ENCODE measurements around the gene ICAM4. TPM values are rescaled to one million over a fixed set of nuclear protein-coding genes. Genes with fewer than 3 reads are reported as not detected.

Gene ICAM4
- total and polyA plus RNA-seq, 2 of the 13 experiments (the other 11 are each of a cell fraction or from before 2014, with no cell fraction given), result 2.9 to 4.0 TPM

- ATAC-seq, result peak; percentile 88
- Histone ChIP-seq H3K9ac (ENCODE audit: insufficient read depth, low read depth, low read length) (no peak overlapping the region), H3K27me3 (ENCODE audit: control insufficient read depth in 1 of 2, insufficient read depth in 2 of 2, low read length in 2 of 2) (no peaks in the 10 kb centered on the region; a peak in 1 of 5 replicates), H3K27ac (ENCODE audit: extremely low read length, insufficient read depth, low read length) (no peak overlapping the region), H3K4me2 (ENCODE audit: low read depth, low read length) (peak overlapping the region; percentile 3; the same call in 1 of the 2 replicates), H3K9me3 (ENCODE audit: low read length) (no peaks in the 10 kb centered on the region), H3K36me3 (replicated peaks in 1 of 2; ENCODE audit: control insufficient read depth in 1 of 2, insufficient read depth in 2 of 2, low read length in 2 of 2) (no peaks in the 10 kb centered on the region), H3K4me1 (ENCODE audit: insufficient read depth, low read length) (peaks cover 66% of the 10 kb centered on the region), H3K4me3 (replicated peaks in 1 of 3; ENCODE audit: insufficient read depth in 1 of 3, low read depth in 2 of 3, low read length in 3 of 3) (no peak overlapping the region; a peak in 1 of 6 replicates), H4K20me1 (ENCODE audit: insufficient read depth, low read length) (no peaks in the 10 kb centered on the region), H3K79me2 (ENCODE audit: insufficient read depth, low read length) (no peaks in the 10 kb centered on the region), H2AFZ (ENCODE audit: low read length) (no peak overlapping the region)
- in situ Hi-C loops (cut with HindIII; ENCODE audit: extremely low pct_ligation_motif_present, low pct_unique_long_range_greater_than_20kb) (loop anchor here (10.0 kb wide), 1 partner anchor 303 kb away; the partner anchor contains the start of gene OLFM2), intact Hi-C loops (cut with micrococcal nuclease; ENCODE audit: unreplicated experiment) (loop anchor here (5.0 kb wide), 1 partner anchor 46 kb away; the partner anchor contains the start of gene DNMT1)
- peak; percentile 64 for FAIRE-seq
- POLR2A ChIA-PET, result interaction anchor here (0.9 to 1.1 kb wide), 3 partner anchors 8 to 13 kb away, joined by 3 to 5 read pairs (median 3); partner anchors contain the start of gene MRPL4
- no TSS peak for BruUV-seq (replicated peaks)
- DNase-seq (ENCODE audit: low spot score), result peak; percentile 83
- CTCF ChIA-PET (ENCODE audit: low intra/inter-chr PET ratio, low total read pairs), result interaction anchor here (0.8 kb wide), 1 partner anchor 12 kb away, joined by 3 read pairs; no protein-coding TSS in a partner anchor
- 4% methylated on average over 4 of the region's 12 CpGs for WGBS (ENCODE audit: low lambda C conversion rate)
- TF ChIP-seq ZNF891 (CRISPR knock-in tag; IDR thresholded peaks at IDR 0.05), result no peak
- no peak for TF ChIP-seq REL (CRISPR knock-in tag; conservative IDR thresholded peaks at IDR 0.05)
- TF ChIP-seq ZNF468 (CRISPR knock-in tag; IDR thresholded peaks at IDR 0.05), result no peak
- no peak for TF ChIP-seq ZNF337 (CRISPR knock-in tag; IDR thresholded peaks at IDR 0.05; ENCODE audit: borderline replicate concordance, low read depth)
- TF ChIP-seq SP1 (IDR thresholded peaks at IDR 0.05), result no peak
- 0 out of 2 replicates have a peak, but pooled peaks have one; percentile 14 for TF ChIP-seq SP1 (CRISPR knock-in tag; IDR thresholded peaks at IDR 0.05)
- TF ChIP-seq NR2F6 (IDR thresholded peaks at IDR 0.05), result peak; percentile 44; the same call in 1 of the 2 replicates
- TF ChIP-seq NR2F6 (CRISPR knock-in tag; IDR thresholded peaks at IDR 0.05), result peak; percentile 73; the same call in 1 of the 2 replicates
- TF ChIP-seq ZNF205 (CRISPR knock-in tag; IDR thresholded peaks at IDR 0.05), result 0 out of 2 replicates have a peak, but pooled peaks have one; percentile 20
- no peak for TF ChIP-seq BCL3 (CRISPR knock-in tag; IDR thresholded peaks at IDR 0.05)
- TF ChIP-seq MAFK (conservative IDR thresholded peaks at IDR 0.05 in 1 of 2, IDR thresholded peaks at IDR 0.05 in 1 of 2; ENCODE audit: low read length in 2 of 2), result no peak
- TF ChIP-seq ZMAT3 (CRISPR knock-in tag; conservative IDR thresholded peaks at IDR 0.05), result no peak; the same call in 1 of the 2 replicates
- TF ChIP-seq AGO1 (IDR thresholded peaks at IDR 0.05; ENCODE audit: low read depth, low read length, poor library complexity, severe bottlenecking), result no peak
- TF ChIP-seq PLRG1 (conservative IDR thresholded peaks at IDR 0.05), result no peak
- TF ChIP-seq ZNF713 (CRISPR knock-in tag; IDR thresholded peaks at IDR 0.05), result no peak
- no peak for TF ChIP-seq TOE1 (CRISPR knock-in tag; IDR thresholded peaks at IDR 0.05)
- TF ChIP-seq RFX3 (CRISPR knock-in tag; IDR thresholded peaks at IDR 0.05), result no peak
- peak; percentile 95 for TF ChIP-seq TBX2 (CRISPR knock-in tag; IDR thresholded peaks at IDR 0.05; ENCODE audit: borderline replicate concordance)
- TF ChIP-seq RNF219 (CRISPR knock-in tag; IDR thresholded peaks at IDR 0.05), result no peak
- no peak for TF ChIP-seq SRSF1 (optimal IDR thresholded peaks at IDR 0.05; ENCODE audit: low read depth, low read length)
- no peak for TF ChIP-seq ZBTB25 (CRISPR knock-in tag; IDR thresholded peaks at IDR 0.05)
- TF ChIP-seq ZNF790 (CRISPR knock-in tag; IDR thresholded peaks at IDR 0.05; ENCODE audit: borderline replicate concordance), result no peak
- no peak for TF ChIP-seq ZNF678 (CRISPR knock-in tag; IDR thresholded peaks at IDR 0.05)
Observed at GRCh38 chr19:10238172-10238783, 48.5 kb upstream of the ICAM4 start.
